HCT116 (cell line): ENCODE results near the gene ARPC5. TPM values are rescaled to one million over a fixed set of nuclear protein-coding genes. Genes with fewer than 3 reads are reported as not detected.

ENCODE experiments used
- ATAC-seq: fragments of 200-7000 bp; cut with Tn5 transposase; 2 replicates; pipeline ENCODE4 v1.9.1; 2020; ENCODE audit warnings: mild to moderate bottlenecking, moderate library complexity
- BruUV-seq: library from RNA; stranded (reverse); fragments of 400-500 nt; replicated peaks from 2 replicates; lab custom pipeline; 2021; lab: Mats Ljungman, UMichigan
- CTCF ChIA-PET: fragments of 300-600 bp; sonication (Branson Sonifier 250); formaldehyde crosslinking; loops from one replicate; lab custom pipeline; 2021; ENCODE audit warnings: antibody characterized with exemption; lab: Charles Lee
- POLR2A ChIA-PET: fragments of 300-600, 350-600 bp; sonication (Branson Sonifier 250); formaldehyde crosslinking; loops from one replicate; lab custom pipeline; 2021; ENCODE audit warnings: antibody characterized with exemption; lab: Charles Lee
- RAD21 ChIA-PET, 2 experiments: fragments of 300-600 bp; sonication (Branson Sonifier 250); formaldehyde crosslinking; loops; one replicate each; lab custom pipeline; 2023; ENCODE audit warnings: low total read pairs in 2 of 2; ENCODE audit not compliant: uncharacterized antibody in 2 of 2, unreplicated experiment in 2 of 2, low non-redundant PET in 1 of 2; lab: Charles Lee
- DNase-seq: peaks from one replicate; pipeline ENCODE4 v3.0.0-alpha.2; 2010; ENCODE audit warnings: low read depth, low spot score
- H2AFZ ChIP-seq: fragments of 200-600 bp; shearing (Covaris generic), sonication (generic); 2 replicates; pipeline ENCODE4 v1.6.1; 2017; ENCODE audit warnings: low read depth, mixed run types, mixed read lengths, antibody characterized with exemption, low read length; ENCODE audit not compliant: poor library complexity, severe bottlenecking
- H3K27ac ChIP-seq: 2 replicates; pipeline ENCODE4 v1.5.1; 2012; ENCODE audit warnings: low read depth, low read length
- H3K27me3 ChIP-seq: fragments of 200-600 bp; sonication (generic); 2 replicates; pipeline ENCODE4 v1.6.1; 2016; ENCODE audit warnings: mixed run types, low read length, mixed read lengths; ENCODE audit not compliant: insufficient read depth
- H3K36me3 ChIP-seq, 2 experiments: fragments of 200-500 bp in 1 of 2; fragments of 200-600 bp in 1 of 2; sonication (Bioruptor generic) in 1 of 2; sonication (generic) in 1 of 2; 2 replicates each; pipeline versions ENCODE4 v1.5.1 to v1.6.1; 2014 to 2016; ENCODE audit warnings: low read length in 2 of 2, inconsistent platforms in 1 of 2, mixed read lengths in 1 of 2, mixed run types in 1 of 2; ENCODE audit not compliant: insufficient read depth in 2 of 2, control insufficient read depth in 1 of 2
- H3K4me1 ChIP-seq, 2 experiments: fragments of 200-600 bp in 1 of 2; sonication (generic) in 1 of 2; 2 replicates each; pipeline versions ENCODE4 v1.5.1 to v1.6.1; 2012 to 2017; ENCODE audit warnings: low read length in 2 of 2, inconsistent platforms in 1 of 2, mild to moderate bottlenecking in 1 of 2, mixed read lengths in 1 of 2, mixed run types in 1 of 2, moderate library complexity in 1 of 2; ENCODE audit not compliant: insufficient read depth in 2 of 2, control insufficient read depth in 1 of 2
- H3K4me2 ChIP-seq: fragments of 200-600 bp; sonication (generic); 2 replicates; pipeline ENCODE4 v1.6.1; 2017; ENCODE audit warnings: mixed run types, low read length, mixed read lengths
- H3K4me3 ChIP-seq, 2 experiments: fragments of 200-600 bp in 1 of 2; sonication (generic) in 1 of 2; replicated peaks in 1 of 2; 2 replicates each; pipeline ENCODE4 v1.5.1; 2011 to 2016; ENCODE audit warnings: low read length in 2 of 2, control low read depth in 1 of 2, low read depth in 1 of 2, mild to moderate bottlenecking in 1 of 2, mixed read lengths in 1 of 2, mixed run types in 1 of 2
- H3K79me2 ChIP-seq: fragments of 200-600 bp; sonication (generic); 2 replicates; pipeline ENCODE4 v1.6.1; 2017; ENCODE audit warnings: mild to moderate bottlenecking, mixed run types, low read length, moderate library complexity, mixed read lengths; ENCODE audit not compliant: insufficient read depth
- H3K9ac ChIP-seq: fragments of 200-600 bp; sonication (generic); 2 replicates; pipeline ENCODE4 v1.6.1; 2016; ENCODE audit warnings: low read length, mixed read lengths
- H3K9me2 ChIP-seq: fragments of 200-600 bp; sonication (generic), shearing (Covaris generic); 2 replicates; pipeline ENCODE4 v1.6.1; 2017; ENCODE audit warnings: mixed run types, mild to moderate bottlenecking, moderate library complexity; ENCODE audit not compliant: insufficient read depth
- H3K9me3 ChIP-seq, 2 experiments: fragments of 200-500 bp in 1 of 2; fragments of 200-600 bp in 1 of 2; sonication (Bioruptor generic) in 1 of 2; sonication (generic) in 1 of 2; 2 replicates each; pipeline ENCODE4 v1.6.1; 2014 to 2017; ENCODE audit warnings: low read length in 2 of 2, mixed read lengths in 2 of 2, inconsistent platforms in 1 of 2, low read depth in 1 of 2, mild to moderate bottlenecking in 1 of 2, mixed run types in 1 of 2, moderate library complexity in 1 of 2; ENCODE audit not compliant: control insufficient read depth in 1 of 2, insufficient read depth in 1 of 2
- H4K20me1 ChIP-seq: fragments of 200-600 bp; sonication (generic), shearing (Covaris generic); 2 replicates; pipeline ENCODE4 v1.6.1; 2017; ENCODE audit warnings: mixed run types, mild to moderate bottlenecking, moderate library complexity; ENCODE audit not compliant: insufficient read depth
- CTCF ChIP-seq, 3 experiments: fragments of 200-600 bp in 1 of 3; sonication (generic) in 1 of 3; IDR thresholded peaks in 2 of 3; conservative IDR thresholded peaks in 1 of 3; 2 replicates each; pipeline ENCODE4 v1.5.1; 2012 to 2017; ENCODE audit warnings: low read depth in 2 of 3, low read length in 2 of 3, antibody characterized with exemption in 1 of 3, borderline replicate concordance in 1 of 3, control low read depth in 1 of 3, mild to moderate bottlenecking in 1 of 3, mixed read lengths in 1 of 3, mixed run types in 1 of 3, moderate library complexity in 1 of 3; ENCODE audit not compliant: insufficient read depth in 1 of 3
- EZH2 ChIP-seq: fragments of 200-600 bp; sonication (generic); IDR thresholded peaks from 2 replicates; pipeline ENCODE4 v1.6.1; 2017; ENCODE audit warnings: antibody characterized with exemption, mixed run types
- SP1 ChIP-seq: IDR thresholded peaks from 2 replicates; pipeline ENCODE4 v1.6.1; 2012; ENCODE audit warnings: low read depth
- YY1 ChIP-seq: IDR thresholded peaks from 2 replicates; pipeline ENCODE4 v1.6.1; 2011; ENCODE audit warnings: low read length, low read depth, moderate library complexity, mild to moderate bottlenecking; ENCODE audit not compliant: insufficient replicate concordance; ENCODE audit errors: extremely low read depth
- ZFX ChIP-seq: fragments of 450-650 bp; IDR thresholded peaks from 2 replicates; pipeline ENCODE4 v1.6.1; 2017
- ZNF274 ChIP-seq: fragments of 200-500 bp; sonication (Bioruptor generic); IDR thresholded peaks from 2 replicates; pipeline ENCODE4 v1.6.1; 2014; ENCODE audit warnings: mild to moderate bottlenecking, low read depth, low read length, inconsistent platforms
- intact Hi-C: fragments of 100-400 bp; cut with micrococcal nuclease; formaldehyde crosslinking; loops from 2 replicates; pipeline ENCODE4 v1.10.0; 2022
- total RNA-seq: library from RNA; stranded (reverse); gene quantifications from one replicate; pipeline ENCODE4 v1.2.1, GENCODE V29; 2021; ENCODE audit not compliant: unreplicated experiment

Gene ARPC5
- total RNA-seq, 1 experiment from 2014 or later: 71.5 TPM

- H3K27me3 ChIP-seq: no peaks in the 10 kb centered on the region
- intact Hi-C loops: loop anchor here (1.0 kb wide), 2 partner anchors 31 to 262 kb away; no protein-coding TSS in a partner anchor
- no peak overlapping the region for H3K4me3 ChIP-seq
- POLR2A ChIA-PET: interaction anchor here (1.3 kb wide), 1 partner anchor 30 kb away, joined by 3 read pairs; no protein-coding TSS in a partner anchor
- TF ChIP-seq EZH2: no peak
- TF ChIP-seq YY1: no peak
- TF ChIP-seq CTCF (IDR thresholded peaks at IDR 0.05 in 2 of 3, conservative IDR thresholded peaks at IDR 0.05 in 1 of 3; ENCODE audit: borderline replicate concordance in 1 of 3, insufficient read depth in 1 of 3, low read depth in 2 of 3, low read length in 2 of 3): no peak
- TF ChIP-seq SP1: no peak
- TF ChIP-seq ZFX: no peak
- no peak for TF ChIP-seq ZNF274
- RAD21 ChIA-PET: interaction anchor here in 1 of 2 experiments (2.0 kb wide), 1 partner anchor 261 kb away, joined by 8 read pairs; no protein-coding TSS in a partner anchor
- CTCF ChIA-PET: interaction anchor here (1.0 to 4.3 kb wide), 4 partner anchors 9 to 558 kb away, joined by 3 to 83 read pairs (median 6); no protein-coding TSS in a partner anchor
- no TSS peak for BruUV-seq
- no peaks in the 10 kb centered on the region for H3K9me2 ChIP-seq
- no peaks in the 10 kb centered on the region for H3K9me3 ChIP-seq
- ATAC-seq (no peak), DNase-seq (no peak)
- H3K27ac ChIP-seq: no peak overlapping the region
- H3K4me1 ChIP-seq: 0 out of 4 replicates have a peak, but pooled peaks cover 0 to 3% of the 10 kb centered on the region in 2 experiments
- H3K4me2 ChIP-seq: no peak overlapping the region
- H3K79me2 ChIP-seq: no peaks in the 10 kb centered on the region
- H3K36me3 ChIP-seq: no peaks in the 10 kb centered on the region
- no peaks in the 10 kb centered on the region for H4K20me1 ChIP-seq
- no peak overlapping the region for H2AFZ ChIP-seq
- no peak overlapping the region for H3K9ac ChIP-seq
Observed at GRCh38 chr1:183654706-183655105, 19.1 kb upstream of the ARPC5 start.
